ENCODE measurements around the gene FAM53A.

The FAM53A gene

GRCh38 chr4:1626151-1626550, 58.0 kb downstream of the FAM53A start:
- intact Hi-C loops (cut with DNase I; ENCODE audit: low total_unique reads), result no loop called here
- no peak for DNase-seq
- H3K36me3 ChIP-seq, result no peaks in the 10 kb centered on the region
- H3K27me3 ChIP-seq, result peaks cover 0 to 6% of the 10 kb centered on the region in 2 donors
- no peak overlapping the region for H3K4me3 ChIP-seq
- peaks cover 0 to 5% (median 0%) of the 10 kb centered on the region in 4 donors for H3K4me1 ChIP-seq
- TF ChIP-seq, protein P1, sequence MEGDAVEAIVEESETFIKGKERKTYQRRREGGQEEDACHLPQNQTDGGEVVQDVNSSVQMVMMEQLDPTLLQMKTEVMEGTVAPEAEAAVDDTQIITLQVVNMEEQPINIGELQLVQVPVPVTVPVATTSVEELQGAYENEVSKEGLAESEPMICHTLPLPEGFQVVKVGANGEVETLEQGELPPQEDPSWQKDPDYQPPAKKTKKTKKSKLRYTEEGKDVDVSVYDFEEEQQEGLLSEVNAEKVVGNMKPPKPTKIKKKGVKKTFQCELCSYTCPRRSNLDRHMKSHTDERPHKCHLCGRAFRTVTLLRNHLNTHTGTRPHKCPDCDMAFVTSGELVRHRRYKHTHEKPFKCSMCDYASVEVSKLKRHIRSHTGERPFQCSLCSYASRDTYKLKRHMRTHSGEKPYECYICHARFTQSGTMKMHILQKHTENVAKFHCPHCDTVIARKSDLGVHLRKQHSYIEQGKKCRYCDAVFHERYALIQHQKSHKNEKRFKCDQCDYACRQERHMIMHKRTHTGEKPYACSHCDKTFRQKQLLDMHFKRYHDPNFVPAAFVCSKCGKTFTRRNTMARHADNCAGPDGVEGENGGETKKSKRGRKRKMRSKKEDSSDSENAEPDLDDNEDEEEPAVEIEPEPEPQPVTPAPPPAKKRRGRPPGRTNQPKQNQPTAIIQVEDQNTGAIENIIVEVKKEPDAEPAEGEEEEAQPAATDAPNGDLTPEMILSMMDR (IDR thresholded peaks at IDR 0.05), result no peak
- H3K9me3 ChIP-seq, result no peaks in the 10 kb centered on the region
- no peak overlapping the region for H3K27ac ChIP-seq

DNA sequence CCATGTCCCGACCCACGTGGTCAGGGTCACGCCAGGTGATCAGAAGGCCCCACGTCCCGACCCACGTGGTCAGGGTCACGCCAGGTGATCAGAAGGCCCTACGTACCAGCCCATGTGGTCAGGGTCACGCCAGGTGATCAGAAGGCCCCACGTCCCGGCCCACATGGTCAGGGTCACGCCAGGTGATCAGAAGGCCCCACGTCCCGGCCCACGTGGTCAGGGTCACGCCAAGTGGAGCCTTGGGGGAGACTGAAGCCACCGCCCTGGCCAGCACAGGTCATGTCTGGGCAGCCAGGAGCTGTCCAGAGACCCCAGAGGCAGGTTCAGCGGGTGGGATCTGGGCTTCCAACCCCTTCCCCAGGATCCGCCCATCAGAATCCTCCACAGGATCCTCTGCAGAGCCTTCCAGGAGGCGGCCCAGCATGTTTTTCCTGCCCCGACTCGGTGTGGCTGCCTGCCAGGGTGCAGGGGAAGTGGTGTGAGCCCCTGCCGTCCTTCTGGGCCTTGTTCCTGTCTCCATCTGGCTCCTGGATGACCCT, 58.4 kb downstream of the FAM53A start:
- Histone ChIP-seq H3K4me1 (peaks cover 0 to 5% (median 0%) of the 10 kb centered on the region in 4 donors), H3K27me3 (peaks cover 0 to 5% of the 10 kb centered on the region in 2 donors), H3K9me3 (no peaks in the 10 kb centered on the region), H3K4me3 (no peak overlapping the region), H3K36me3 (no peaks in the 10 kb centered on the region), H3K27ac (no peak overlapping the region)
- DNase-seq, result no peak
- TF ChIP-seq, protein P1 (IDR thresholded peaks at IDR 0.05), result no peak
- intact Hi-C loops (cut with DNase I; ENCODE audit: low total_unique reads), result no loop called here

DNA sequence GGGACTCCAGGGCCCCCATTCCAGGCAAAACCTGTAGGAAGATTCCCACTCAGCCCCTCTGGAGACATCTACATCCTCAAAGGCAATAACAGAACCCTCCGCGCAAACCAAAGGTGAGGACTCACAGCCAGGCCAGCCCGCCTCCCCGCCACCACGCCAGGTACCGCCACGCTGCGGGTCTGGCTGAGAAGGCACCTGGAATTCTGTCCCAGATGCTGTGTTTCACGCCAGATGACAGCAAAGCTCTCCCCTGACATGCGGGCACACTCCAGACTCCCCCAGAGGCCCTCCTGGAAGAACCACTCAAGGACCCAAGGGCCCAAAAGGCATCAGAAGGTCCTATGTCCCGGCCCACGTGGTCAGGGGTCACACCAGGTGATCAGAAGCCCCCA, 59.6 kb downstream of the FAM53A start:
- intact Hi-C loops (cut with DNase I; ENCODE audit: low total_unique reads), result no loop called here
- no peak for DNase-seq
- Histone ChIP-seq H3K36me3 (no peaks in the 10 kb centered on the region), H3K4me3 (no peak overlapping the region), H3K27me3 (peaks cover 0 to 2% of the 10 kb centered on the region in 2 donors), H3K4me1 (peaks cover 0 to 5% (median 0%) of the 10 kb centered on the region in 4 donors), H3K9me3 (no peaks in the 10 kb centered on the region), H3K27ac (no peak overlapping the region)
- TF ChIP-seq, protein P1 (IDR thresholded peaks at IDR 0.05), result no peak

DNA sequence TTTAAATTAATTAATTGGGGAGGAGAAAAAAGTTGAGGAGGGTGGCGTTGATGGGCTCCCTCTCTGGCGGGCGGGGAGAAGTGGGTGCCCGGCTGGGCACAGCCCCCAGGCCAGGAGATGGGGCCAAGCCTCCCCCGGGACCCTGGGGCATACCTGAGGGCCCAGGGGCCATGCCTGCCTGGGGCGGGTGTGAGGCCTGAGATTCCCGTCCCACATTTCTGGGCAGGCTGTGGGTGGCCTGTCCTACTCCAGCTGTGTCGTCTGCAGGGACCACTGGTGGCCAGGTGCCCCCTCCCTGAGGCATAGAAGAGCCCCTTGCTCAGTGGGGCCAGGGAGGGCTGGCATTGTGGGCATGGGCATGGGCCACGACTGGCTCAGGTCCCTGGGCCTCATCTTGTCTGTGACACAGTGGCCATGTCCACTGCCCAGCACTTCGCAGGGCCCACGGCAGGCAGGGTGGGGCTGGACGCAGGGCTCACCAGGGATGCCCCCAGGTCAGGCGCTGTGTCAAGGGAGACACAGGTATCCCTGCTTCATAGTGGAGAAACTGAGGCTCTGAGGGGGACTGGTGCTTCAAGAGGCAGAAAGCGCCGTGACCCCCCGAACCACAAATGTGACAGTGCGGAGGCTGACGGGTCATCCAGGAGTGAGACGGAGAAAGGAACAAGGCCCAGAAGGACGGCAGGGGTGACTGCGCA, 60.1 kb downstream of the FAM53A start:
- H3K9me3 ChIP-seq, result no peaks in the 10 kb centered on the region
- no peak overlapping the region for H3K27ac ChIP-seq
- intact Hi-C loops (cut with DNase I; ENCODE audit: low total_unique reads), result no loop called here
- H3K4me1 ChIP-seq, result peaks cover 0 to under 1% (median 0%) of the 10 kb centered on the region in 4 donors
- no peak for DNase-seq
- TF ChIP-seq, protein P1 (IDR thresholded peaks at IDR 0.05), result no peak
- no peaks in the 10 kb centered on the region for H3K27me3 ChIP-seq
- H3K4me3 ChIP-seq, result no peak overlapping the region
- H3K36me3 ChIP-seq, result no peaks in the 10 kb centered on the region

- TF ChIP-seq, protein P1 (IDR thresholded peaks at IDR 0.05), result no peak
- H3K27me3 ChIP-seq, result peaks cover 0 to 2% of the 10 kb centered on the region in 2 donors
- no peaks in the 10 kb centered on the region for H3K36me3 ChIP-seq
- H3K4me1 ChIP-seq, result no peaks in the 10 kb centered on the region
- no peak overlapping the region for H3K27ac ChIP-seq
- intact Hi-C loops (cut with DNase I; ENCODE audit: low total_unique reads), result no loop called here
- no peaks in the 10 kb centered on the region for H3K9me3 ChIP-seq
- no peak overlapping the region for H3K4me3 ChIP-seq
- no peak for DNase-seq
These were observed 60.7 kb downstream of the FAM53A start for GRCh38 chr4:1623400-1623799.
